ENCODE results near the gene SRPRB. TPM values are rescaled to one million over a fixed set of nuclear protein-coding genes. Genes with fewer than 3 reads are reported as not detected.

Gene SRPRB
- total and polyA plus RNA-seq, 2 experiments from 2014 or later: 25.6 to 36.0 TPM

- H3F3A ChIP-seq (replicated peaks; ENCODE audit: low read depth): no peaks in the 10 kb centered on the region
- peaks cover 9% of the 10 kb centered on the region for H3K27me3 Mint-ChIP-seq (ENCODE audit: insufficient read depth, low read depth, poor library complexity)
- no peaks in the 10 kb centered on the region for H3K9me3 Mint-ChIP-seq
- no peaks in the 10 kb centered on the region for H4K20me1 ChIP-seq (replicated peaks; ENCODE audit: insufficient read depth)
- H3K4me1 Mint-ChIP-seq: peaks cover 5% of the 10 kb centered on the region; the same call in 2 of the 3 replicates
- TF ChIP-seq ZNF331 (CRISPR knock-in tag; IDR thresholded peaks at IDR 0.05; ENCODE audit: low read depth) (no peak), ZNF114 (CRISPR knock-in tag; IDR thresholded peaks at IDR 0.05) (no peak), STAT1 (IDR thresholded peaks at IDR 0.05; ENCODE audit: unreplicated experiment) (no peak), EZH2phosphoT487 (IDR thresholded peaks at IDR 0.05; ENCODE audit: unreplicated experiment) (no peak), EZH2 (IDR thresholded peaks at IDR 0.05; ENCODE audit: low read depth, unreplicated experiment) (no peak), JUNB (IDR thresholded peaks at IDR 0.05; ENCODE audit: unreplicated experiment) (no peak), POLR2AphosphoS5 (IDR thresholded peaks at IDR 0.05; ENCODE audit: low read depth) (no peak), REST (IDR thresholded peaks at IDR 0.05; ENCODE audit: unreplicated experiment) (no peak), CREB1 (CRISPR knock-in tag; IDR thresholded peaks at IDR 0.05; ENCODE audit: low read depth) (no peak), CTCF (conservative IDR thresholded peaks at IDR 0.05; ENCODE audit: low read depth in 2 of 2) (no peak), NANOG (IDR thresholded peaks at IDR 0.05; ENCODE audit: borderline replicate concordance) (no peak)
- peaks cover 31% of the 10 kb centered on the region for H3K36me3 Mint-ChIP-seq (ENCODE audit: low read depth)
- no peak overlapping the region for H3K4me3 Mint-ChIP-seq
- DNase-seq (ENCODE audit: low spot score) (no peak), ATAC-seq (no peak)
- H3K4me2 ChIP-seq: no peak overlapping the region
- H3K4me1 ChIP-seq (ENCODE audit: insufficient read depth): no peaks in the 10 kb centered on the region
- H3K27ac ChIP-seq (ENCODE audit: low read depth): no peak overlapping the region
- peaks cover 4% of the 10 kb centered on the region; the same call in 1 of the 2 replicates for H3K9me2 ChIP-seq (ENCODE audit: insufficient read depth)
- no peaks in the 10 kb centered on the region for H3K79me2 ChIP-seq (replicated peaks; ENCODE audit: insufficient read depth)
- no peaks in the 10 kb centered on the region for H3K27me3 ChIP-seq (ENCODE audit: insufficient read depth)
- H3K4me3 ChIP-seq: no peak overlapping the region
- no peak overlapping the region for H3K27ac Mint-ChIP-seq
- no peaks in the 10 kb centered on the region for H3K36me3 ChIP-seq (ENCODE audit: insufficient read depth)
- no peak overlapping the region for H2AFZ ChIP-seq
Measured at GRCh38 chr3:133827684-133828083, 22.1 kb downstream of the SRPRB start.
